ENCODE data around the gene SIK2.

SIK2 gene

DNA sequence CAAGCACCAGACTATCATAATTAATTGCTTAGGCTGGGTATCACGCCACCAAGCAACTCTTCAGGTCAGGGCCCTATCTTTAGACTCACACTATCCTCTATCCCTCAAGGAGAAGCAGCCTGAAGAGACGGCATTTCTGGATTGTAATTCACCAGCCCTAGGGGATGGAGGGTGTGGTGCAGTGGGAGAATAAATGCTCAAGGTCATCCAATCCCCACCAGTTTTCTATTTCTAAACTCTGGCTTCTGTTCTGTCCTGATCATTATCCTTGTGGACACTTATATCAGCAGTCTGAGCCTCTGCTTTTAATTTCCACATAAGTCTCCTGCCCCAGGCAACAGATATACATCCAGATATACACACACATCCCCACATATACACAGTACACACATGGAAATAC is 13.1 kb upstream of the SIK2 start:
- TF ChIP-seq, protein P1, sequence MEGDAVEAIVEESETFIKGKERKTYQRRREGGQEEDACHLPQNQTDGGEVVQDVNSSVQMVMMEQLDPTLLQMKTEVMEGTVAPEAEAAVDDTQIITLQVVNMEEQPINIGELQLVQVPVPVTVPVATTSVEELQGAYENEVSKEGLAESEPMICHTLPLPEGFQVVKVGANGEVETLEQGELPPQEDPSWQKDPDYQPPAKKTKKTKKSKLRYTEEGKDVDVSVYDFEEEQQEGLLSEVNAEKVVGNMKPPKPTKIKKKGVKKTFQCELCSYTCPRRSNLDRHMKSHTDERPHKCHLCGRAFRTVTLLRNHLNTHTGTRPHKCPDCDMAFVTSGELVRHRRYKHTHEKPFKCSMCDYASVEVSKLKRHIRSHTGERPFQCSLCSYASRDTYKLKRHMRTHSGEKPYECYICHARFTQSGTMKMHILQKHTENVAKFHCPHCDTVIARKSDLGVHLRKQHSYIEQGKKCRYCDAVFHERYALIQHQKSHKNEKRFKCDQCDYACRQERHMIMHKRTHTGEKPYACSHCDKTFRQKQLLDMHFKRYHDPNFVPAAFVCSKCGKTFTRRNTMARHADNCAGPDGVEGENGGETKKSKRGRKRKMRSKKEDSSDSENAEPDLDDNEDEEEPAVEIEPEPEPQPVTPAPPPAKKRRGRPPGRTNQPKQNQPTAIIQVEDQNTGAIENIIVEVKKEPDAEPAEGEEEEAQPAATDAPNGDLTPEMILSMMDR (IDR thresholded peaks at IDR 0.05; ENCODE audit: low read depth, low read length, missing control alignments), result no peak
- DNase-seq (ENCODE audit: low read depth), result no peak

DNA sequence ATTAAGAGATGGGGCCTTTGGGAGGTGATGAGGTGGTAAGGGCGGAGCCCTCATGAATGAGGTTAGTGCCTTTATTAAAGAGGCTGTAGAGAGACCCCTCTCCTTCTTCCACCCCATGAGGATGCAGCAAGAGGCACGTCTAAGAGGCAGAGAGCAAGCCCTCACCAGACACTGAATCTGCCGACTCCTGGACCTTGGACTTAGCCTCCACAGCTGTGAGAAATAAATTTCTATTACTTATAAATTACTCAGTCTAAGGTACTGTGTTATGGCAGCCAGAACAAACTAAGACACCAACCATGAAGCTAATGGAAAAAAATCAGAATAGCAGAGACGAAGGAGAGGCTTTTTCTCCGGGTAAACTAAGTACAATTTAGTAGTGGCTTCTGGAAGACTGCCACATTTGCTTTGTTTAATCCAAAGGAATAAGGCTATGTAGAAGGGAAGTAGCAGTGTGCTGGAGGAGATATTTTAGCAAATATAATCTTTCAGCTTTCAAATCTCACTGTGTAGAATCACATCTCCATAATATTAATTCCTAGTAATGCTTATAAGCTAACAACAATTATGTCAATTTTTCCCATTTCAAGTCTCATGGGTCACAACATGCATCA is 12.3 kb upstream of the SIK2 start:
- no peak overlapping the region for H3K4me3 ChIP-seq (ENCODE audit: low read depth, low read length)
- TF ChIP-seq, protein P1 (IDR thresholded peaks at IDR 0.05; ENCODE audit: low read depth, low read length, missing control alignments), result no peak
- DNase-seq (ENCODE audit: low read depth), result no peak

More for the DNA sequence above, 13.1 kb upstream of the SIK2 start:
- no peak overlapping the region for H3K4me3 ChIP-seq (ENCODE audit: low read depth, low read length)

DNA sequence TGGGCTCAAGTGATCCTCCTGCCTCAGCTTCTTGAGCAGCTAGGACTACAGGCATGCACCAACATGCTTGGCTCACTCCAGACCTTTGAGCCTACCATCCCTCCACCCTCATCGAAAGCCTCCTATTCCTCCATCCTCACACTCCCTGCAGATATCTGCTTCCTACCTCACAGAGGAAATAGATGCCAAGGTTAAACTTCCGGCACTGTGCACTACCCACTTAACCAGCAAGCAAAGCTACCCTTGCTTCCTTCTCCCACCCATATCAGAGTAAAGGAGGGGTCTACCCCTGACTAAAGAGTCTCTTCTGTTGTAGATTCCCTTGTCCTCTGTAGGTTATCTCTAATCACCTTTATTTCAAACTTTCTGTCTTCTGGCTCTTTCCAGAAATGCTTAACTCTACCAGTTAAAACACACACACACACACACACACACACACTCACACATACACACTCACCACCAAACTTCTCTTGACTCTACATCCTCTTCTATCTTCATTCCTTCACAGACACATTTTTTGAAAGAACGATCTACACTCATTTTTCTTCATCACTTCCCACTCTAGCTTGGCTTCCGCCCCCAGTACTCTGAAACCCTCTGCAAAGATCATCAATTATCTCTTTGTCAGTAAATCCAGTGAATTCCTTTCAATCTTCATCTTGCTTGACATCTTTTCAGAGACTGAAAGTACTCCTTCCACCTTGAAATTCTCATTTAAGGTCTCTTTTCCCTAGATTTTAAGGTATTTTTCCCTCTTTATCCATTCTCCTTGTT is 10.9 kb upstream of the SIK2 start:
- no peak for DNase-seq (ENCODE audit: low read depth)
- TF ChIP-seq, protein P1 (IDR thresholded peaks at IDR 0.05; ENCODE audit: low read depth, low read length, missing control alignments), result no peak
- no peak overlapping the region for H3K4me3 ChIP-seq (ENCODE audit: low read depth, low read length)

DNA sequence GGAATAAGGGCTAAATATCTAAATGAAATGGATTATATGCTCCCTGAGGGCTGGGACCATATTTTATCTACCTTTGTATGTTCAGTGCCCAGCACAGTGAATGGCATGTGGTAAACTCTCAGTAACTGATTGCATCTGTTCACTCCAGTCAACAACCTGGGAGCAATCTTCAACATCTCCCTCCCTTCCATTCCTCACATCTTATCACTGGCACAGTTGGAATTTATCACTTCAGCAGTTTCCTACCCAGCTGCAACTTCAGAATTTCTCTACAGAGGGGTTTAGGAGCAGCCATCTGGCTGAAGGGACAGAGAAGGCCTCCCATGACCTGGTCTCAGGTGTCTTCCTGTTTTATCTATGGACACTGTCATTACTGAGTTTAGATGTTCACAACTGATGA is 9.8 kb upstream of the SIK2 start:
- TF ChIP-seq, protein P1 (IDR thresholded peaks at IDR 0.05; ENCODE audit: low read depth, low read length, missing control alignments), result no peak
- no peak for DNase-seq (ENCODE audit: low read depth)
- H3K4me3 ChIP-seq (ENCODE audit: low read depth, low read length), result no peak overlapping the region

DNA sequence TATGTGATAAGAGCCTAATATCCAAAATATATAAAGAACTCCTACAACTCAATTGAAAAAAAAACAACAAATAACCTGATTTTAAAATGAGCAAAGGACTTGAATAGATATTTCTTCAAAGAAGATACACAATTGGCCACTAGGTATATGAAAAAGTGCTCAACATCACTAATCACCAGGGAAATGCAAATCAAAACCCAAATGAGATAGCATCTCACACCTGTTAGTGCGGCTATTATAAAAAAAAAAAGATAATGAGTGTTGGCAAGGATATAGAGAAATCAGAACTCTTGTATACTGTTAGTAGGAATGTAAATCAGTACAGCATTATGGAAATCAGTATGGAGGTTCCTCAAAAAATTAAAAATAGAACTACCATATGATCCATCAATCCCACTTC is 5.9 kb upstream of the SIK2 start:
- DNase-seq (ENCODE audit: low read depth), result no peak
- no peak overlapping the region for H3K4me3 ChIP-seq (ENCODE audit: low read depth, low read length)
- TF ChIP-seq, protein P1 (IDR thresholded peaks at IDR 0.05; ENCODE audit: low read depth, low read length, missing control alignments), result no peak

DNA sequence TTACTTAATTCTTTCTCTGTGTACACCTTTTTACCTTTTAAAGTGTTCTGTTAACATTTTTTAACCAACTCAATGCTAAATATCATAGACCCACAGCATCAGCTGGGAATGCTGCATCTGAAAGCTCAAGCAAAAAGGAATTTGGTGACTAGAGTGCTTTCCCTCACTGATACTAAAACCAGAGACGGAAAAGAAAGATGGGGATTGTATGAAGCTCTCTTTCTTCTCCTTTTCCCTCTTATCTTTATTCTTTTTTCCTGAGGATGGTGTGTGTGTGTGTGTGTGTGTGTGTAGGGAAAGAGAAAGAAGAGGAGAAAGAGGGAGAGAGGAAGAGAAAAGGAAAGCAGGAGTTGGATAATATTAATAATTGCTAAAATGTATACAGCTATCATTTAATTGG is 4.1 kb upstream of the SIK2 start:
- DNase-seq (ENCODE audit: low read depth), result no peak
- no peak overlapping the region for H3K4me3 ChIP-seq (ENCODE audit: low read depth, low read length)
- TF ChIP-seq, protein P1 (IDR thresholded peaks at IDR 0.05; ENCODE audit: low read depth, low read length, missing control alignments), result no peak

Measured in GM12864 (cell line).